ENCODE results near the gene NACC2.

DNA sequence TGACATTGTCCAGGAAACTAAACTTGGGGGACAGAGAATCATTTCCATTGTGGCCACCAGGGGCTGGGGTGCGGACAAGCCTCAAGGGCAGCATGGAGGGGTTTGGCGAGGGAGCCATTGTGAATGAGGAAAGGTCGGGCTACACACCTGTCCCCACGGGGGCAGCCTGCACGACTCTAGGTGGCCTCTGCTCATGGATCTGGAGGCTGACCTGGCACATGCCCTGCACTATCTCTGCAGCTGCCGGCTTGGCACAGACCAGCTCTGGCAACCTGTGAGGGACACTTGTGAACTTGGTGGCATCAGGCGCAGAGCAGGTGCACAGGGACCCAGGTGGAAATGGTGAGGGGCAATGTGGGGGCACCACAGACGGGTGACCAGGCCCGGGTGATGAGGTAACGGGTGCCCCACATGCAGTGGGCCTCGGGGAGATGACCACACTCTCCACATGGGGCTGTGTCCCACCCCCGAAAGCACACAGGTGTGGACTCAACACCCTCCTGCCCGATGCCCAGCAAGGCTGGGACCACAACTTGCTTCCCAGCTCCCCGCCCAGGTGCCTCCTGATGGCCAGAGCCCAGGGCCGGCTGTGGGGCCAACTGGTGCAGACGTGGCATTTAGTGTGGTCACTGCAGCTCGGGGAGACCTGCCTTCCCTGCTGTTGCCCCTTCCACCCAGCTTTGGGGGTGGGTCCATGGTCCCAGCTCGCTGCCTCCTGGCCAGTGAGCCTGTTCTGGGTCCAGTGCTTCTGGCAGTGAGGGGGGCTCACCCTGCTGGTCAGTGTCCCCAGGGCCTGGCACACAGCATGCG is 73.0 kb downstream of the NACC2 start:
- TF ChIP-seq POLR2A (IDR thresholded peaks at IDR 0.05): no peak
- TF ChIP-seq, protein P1, sequence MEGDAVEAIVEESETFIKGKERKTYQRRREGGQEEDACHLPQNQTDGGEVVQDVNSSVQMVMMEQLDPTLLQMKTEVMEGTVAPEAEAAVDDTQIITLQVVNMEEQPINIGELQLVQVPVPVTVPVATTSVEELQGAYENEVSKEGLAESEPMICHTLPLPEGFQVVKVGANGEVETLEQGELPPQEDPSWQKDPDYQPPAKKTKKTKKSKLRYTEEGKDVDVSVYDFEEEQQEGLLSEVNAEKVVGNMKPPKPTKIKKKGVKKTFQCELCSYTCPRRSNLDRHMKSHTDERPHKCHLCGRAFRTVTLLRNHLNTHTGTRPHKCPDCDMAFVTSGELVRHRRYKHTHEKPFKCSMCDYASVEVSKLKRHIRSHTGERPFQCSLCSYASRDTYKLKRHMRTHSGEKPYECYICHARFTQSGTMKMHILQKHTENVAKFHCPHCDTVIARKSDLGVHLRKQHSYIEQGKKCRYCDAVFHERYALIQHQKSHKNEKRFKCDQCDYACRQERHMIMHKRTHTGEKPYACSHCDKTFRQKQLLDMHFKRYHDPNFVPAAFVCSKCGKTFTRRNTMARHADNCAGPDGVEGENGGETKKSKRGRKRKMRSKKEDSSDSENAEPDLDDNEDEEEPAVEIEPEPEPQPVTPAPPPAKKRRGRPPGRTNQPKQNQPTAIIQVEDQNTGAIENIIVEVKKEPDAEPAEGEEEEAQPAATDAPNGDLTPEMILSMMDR (IDR thresholded peaks at IDR 0.05 in 4 of 5, conservative IDR thresholded peaks at IDR 0.05 in 1 of 5): no peak

All from gastrocnemius medialis (tissue), 4 donors.